Stomach (tissue), 9 donors: Measurements from ENCODE around the gene CLOCK. TPM values are rescaled to one million over a fixed set of nuclear protein-coding genes. Genes with fewer than 3 reads are reported as not detected.

Experiments
- DNase-seq, 2 donors: peaks; one replicate each; pipeline versions ENCODE4 v3.0.0 to v3.0.0-alpha.2; 2013 to 2019
- H3K27ac ChIP-seq, 5 donors: fragments of 200-600 bp in 4 of 5; sonication (generic) in 4 of 5; one replicate each; pipeline ENCODE4 v1.5.1; 2013 to 2019; ENCODE audit warnings: mild to moderate bottlenecking in 1 of 5, moderate library complexity in 1 of 5
- H3K27me3 ChIP-seq, 3 donors: fragments of 200-600 bp; sonication (generic); one replicate each; pipeline ENCODE4 v1.5.1; 2017 to 2019; ENCODE audit warnings: mixed run types in 1 of 3
- H3K36me3 ChIP-seq, 4 donors: fragments of 200-600 bp; sonication (generic); 1 replicate in 3 of 4; 2 replicates in 1 of 4; pipeline ENCODE4 v1.5.1; 2016 to 2019
- H3K4me1 ChIP-seq, 4 donors: fragments of 200-600 bp; sonication (generic); one replicate each; pipeline ENCODE4 v1.5.1; 2016 to 2019
- H3K4me3 ChIP-seq, 4 donors: fragments of 200-600 bp; sonication (generic) in 3 of 4; one replicate each; pipeline ENCODE4 v1.5.1; 2016 to 2019; ENCODE audit warnings: mild to moderate bottlenecking in 1 of 4
- H3K9me3 ChIP-seq, 4 donors: fragments of 200-600 bp; sonication (generic); one replicate each; pipeline ENCODE4 v1.5.1; 2016 to 2019
- EP300 ChIP-seq: sonication (generic); formaldehyde crosslinking; IDR thresholded peaks from one replicate; pipeline ENCODE4 v1.6.1; 2017; ENCODE audit warnings: antibody characterized with exemption
- POLR2A ChIP-seq, 4 donors: fragments of 450-650 bp; IDR thresholded peaks; one replicate each; pipeline ENCODE4 v1.6.1; 2016; ENCODE audit warnings: antibody characterized with exemption in 4 of 4, control low read depth in 2 of 4, mild to moderate bottlenecking in 1 of 4, moderate library complexity in 1 of 4
- POLR2AphosphoS5 ChIP-seq, 3 donors: sonication (generic); formaldehyde crosslinking; IDR thresholded peaks; one replicate each; pipeline ENCODE4 v1.6.1; 2016; ENCODE audit warnings: antibody characterized with exemption in 3 of 3
- WGBS, 5 donors: extraction: QIAGEN DNeasy Blood & Tissue Kit in 3 of 5; methylation state at CpG; one replicate each; pipeline versions ENCODE4 v1.1.5 to v1.1.7; 2013 to 2018; 5-methylcytosine and 5-hydroxymethylcytosine counted together
- intact Hi-C: fragments of 100-400 bp; cut with DNase I; formaldehyde crosslinking; loops from one replicate; pipeline ENCODE4 v1.15.1; 2023; ENCODE audit warnings: low total_unique reads
- polyA plus RNA-seq, 3 donors: library from polyadenylated mRNA; stranded (reverse); fragments of 200-250 nt; gene quantifications; one replicate each; pipeline ENCODE4 v1.2.3, GENCODE V29; 2013
- total RNA-seq, 5 donors: library from RNA; depleted of rRNA; stranded (reverse); fragments of >200 nt; gene quantifications; one replicate each; pipeline versions ENCODE4 v1.1.0 to v1.2.3, GENCODE V29; 2014 to 2016
- TF ChIP-seq, protein P1 (sequence below), 7 experiments: fragments of 450-650 bp in 4 of 7; fragments of 200-600 bp in 3 of 7; sonication (generic) in 3 of 7; IDR thresholded peaks; one replicate each; pipeline ENCODE4 v1.5.1; 2016 to 2019; ENCODE audit warnings: antibody characterized with exemption in 7 of 7, control low read depth in 2 of 7, mild to moderate bottlenecking in 1 of 7
- donor health status: healthy with polysubstance abuse.
- donor health status: Bipolar disorder and iron deficiency.
- donor health status: healthy.

CLOCK gene
- total and polyA plus RNA-seq, 8 donors: 3.2 to 123 (median 21.4) TPM

DNA sequence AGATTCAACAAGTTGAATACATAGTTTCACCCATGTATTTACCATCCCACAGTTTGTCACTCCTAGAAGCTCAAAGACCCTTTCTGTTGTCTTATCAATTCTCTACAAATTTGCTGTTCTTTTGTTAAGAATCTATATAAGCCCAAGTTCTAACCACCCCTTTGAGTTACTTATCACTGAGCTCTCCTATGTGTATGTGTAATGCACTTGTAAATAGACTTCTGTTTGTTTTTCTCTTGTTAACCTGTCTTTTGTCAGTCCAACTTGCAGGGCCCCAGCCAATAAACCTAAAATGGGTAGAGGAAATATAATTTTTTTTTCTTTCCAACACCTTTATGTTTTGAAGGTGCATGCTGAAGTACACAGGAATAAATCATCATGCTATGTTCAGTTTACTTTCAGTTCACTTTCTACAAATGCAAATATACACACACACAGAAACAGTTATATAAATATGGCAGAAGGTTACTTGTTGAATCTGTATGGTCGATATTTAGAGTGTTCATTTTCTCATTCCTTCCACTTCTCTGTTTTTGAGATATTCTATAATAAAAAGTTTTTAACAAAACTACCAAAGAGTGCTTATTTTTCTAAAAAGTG lies 22.3 kb upstream of the CLOCK start:
- Histone ChIP-seq H3K27me3 (no peaks in the 10 kb centered on the region), H3K4me3 (no peak overlapping the region), H3K9me3 (peaks cover 0 to 1% (median 0%) of the 10 kb centered on the region in 4 donors), H3K27ac (no peak overlapping the region), H3K36me3 (no peaks in the 10 kb centered on the region), H3K4me1 (no peaks in the 10 kb centered on the region)
- WGBS, 5 donors: 29 to 48% (median 36%) methylated on average over 1 of the region's 1 CpG
- TF ChIP-seq EP300: no peak
- intact Hi-C loops: no loop called here
- DNase-seq: no peak

DNA sequence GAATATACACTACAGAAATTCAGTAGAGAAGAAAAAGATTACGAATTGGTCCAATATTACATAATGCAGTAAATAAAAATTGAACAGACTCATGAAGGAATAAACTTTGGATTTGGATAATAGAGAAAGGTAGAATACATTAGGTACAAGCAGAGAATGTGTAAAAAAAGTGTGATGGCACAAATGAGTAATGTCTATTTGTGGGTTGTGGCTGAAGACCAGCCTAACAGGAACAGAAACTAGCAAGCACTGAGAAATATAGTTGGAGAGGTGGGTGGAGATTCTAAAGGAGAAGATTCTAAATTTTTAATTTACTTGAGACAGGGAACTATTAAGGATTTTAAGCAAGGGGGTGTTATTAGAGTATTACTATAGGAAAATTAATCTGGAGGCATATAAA lies 15.2 kb upstream of the CLOCK start:
- WGBS, 5 donors: 94 to 97% (median 96%) methylated on average over 1 of the region's 1 CpG

DNA sequence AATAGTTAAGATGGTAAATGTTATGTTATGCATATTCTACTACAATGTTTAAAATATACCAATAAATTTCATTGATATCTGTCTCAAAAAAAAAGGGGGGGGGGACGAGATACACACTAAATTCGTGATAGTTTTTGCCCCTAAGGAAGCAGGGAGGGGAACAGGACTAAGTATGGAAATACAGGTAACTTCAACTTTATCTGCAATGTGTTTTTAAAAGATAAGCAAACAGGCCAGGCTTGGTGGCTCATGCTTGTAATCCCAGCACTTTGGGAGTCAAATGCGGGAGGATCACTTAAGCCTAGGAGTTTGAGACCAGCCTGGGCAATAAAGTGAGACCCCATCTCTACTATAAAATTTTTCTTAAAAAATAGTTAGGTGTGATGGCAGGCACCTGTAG lies 13.4 kb upstream of the CLOCK start:
- Histone ChIP-seq H3K36me3 (no peaks in the 10 kb centered on the region), H3K27ac (no peak overlapping the region), H3K4me1 (no peaks in the 10 kb centered on the region), H3K27me3 (no peaks in the 10 kb centered on the region), H3K4me3 (no peak overlapping the region), H3K9me3 (no peaks in the 10 kb centered on the region)
- no peak for DNase-seq
- TF ChIP-seq, protein P1, sequence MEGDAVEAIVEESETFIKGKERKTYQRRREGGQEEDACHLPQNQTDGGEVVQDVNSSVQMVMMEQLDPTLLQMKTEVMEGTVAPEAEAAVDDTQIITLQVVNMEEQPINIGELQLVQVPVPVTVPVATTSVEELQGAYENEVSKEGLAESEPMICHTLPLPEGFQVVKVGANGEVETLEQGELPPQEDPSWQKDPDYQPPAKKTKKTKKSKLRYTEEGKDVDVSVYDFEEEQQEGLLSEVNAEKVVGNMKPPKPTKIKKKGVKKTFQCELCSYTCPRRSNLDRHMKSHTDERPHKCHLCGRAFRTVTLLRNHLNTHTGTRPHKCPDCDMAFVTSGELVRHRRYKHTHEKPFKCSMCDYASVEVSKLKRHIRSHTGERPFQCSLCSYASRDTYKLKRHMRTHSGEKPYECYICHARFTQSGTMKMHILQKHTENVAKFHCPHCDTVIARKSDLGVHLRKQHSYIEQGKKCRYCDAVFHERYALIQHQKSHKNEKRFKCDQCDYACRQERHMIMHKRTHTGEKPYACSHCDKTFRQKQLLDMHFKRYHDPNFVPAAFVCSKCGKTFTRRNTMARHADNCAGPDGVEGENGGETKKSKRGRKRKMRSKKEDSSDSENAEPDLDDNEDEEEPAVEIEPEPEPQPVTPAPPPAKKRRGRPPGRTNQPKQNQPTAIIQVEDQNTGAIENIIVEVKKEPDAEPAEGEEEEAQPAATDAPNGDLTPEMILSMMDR (IDR thresholded peaks at IDR 0.05): no peak
- TF ChIP-seq EP300 (no peak), POLR2A (IDR thresholded peaks at IDR 0.05) (no peak), POLR2AphosphoS5 (IDR thresholded peaks at IDR 0.05) (no peak)
- WGBS, 5 donors: 45 to 75% (median 58%) methylated on average over 3 of the region's 3 CpGs
- intact Hi-C loops: no loop called here

More for the DNA sequence above, 15.2 kb upstream of the CLOCK start:
- no peak for DNase-seq
- H3K4me1 ChIP-seq: no peaks in the 10 kb centered on the region
- H3K9me3 ChIP-seq: no peaks in the 10 kb centered on the region
- no peak overlapping the region for H3K27ac ChIP-seq
- H3K4me3 ChIP-seq: no peak overlapping the region
- H3K27me3 ChIP-seq: no peaks in the 10 kb centered on the region
- TF ChIP-seq POLR2AphosphoS5 (IDR thresholded peaks at IDR 0.05): no peak
- TF ChIP-seq, protein P1 (IDR thresholded peaks at IDR 0.05): no peak
- TF ChIP-seq POLR2A (IDR thresholded peaks at IDR 0.05): no peak
- no peak for TF ChIP-seq EP300
- intact Hi-C loops: no loop called here
- H3K36me3 ChIP-seq: no peaks in the 10 kb centered on the region

DNA sequence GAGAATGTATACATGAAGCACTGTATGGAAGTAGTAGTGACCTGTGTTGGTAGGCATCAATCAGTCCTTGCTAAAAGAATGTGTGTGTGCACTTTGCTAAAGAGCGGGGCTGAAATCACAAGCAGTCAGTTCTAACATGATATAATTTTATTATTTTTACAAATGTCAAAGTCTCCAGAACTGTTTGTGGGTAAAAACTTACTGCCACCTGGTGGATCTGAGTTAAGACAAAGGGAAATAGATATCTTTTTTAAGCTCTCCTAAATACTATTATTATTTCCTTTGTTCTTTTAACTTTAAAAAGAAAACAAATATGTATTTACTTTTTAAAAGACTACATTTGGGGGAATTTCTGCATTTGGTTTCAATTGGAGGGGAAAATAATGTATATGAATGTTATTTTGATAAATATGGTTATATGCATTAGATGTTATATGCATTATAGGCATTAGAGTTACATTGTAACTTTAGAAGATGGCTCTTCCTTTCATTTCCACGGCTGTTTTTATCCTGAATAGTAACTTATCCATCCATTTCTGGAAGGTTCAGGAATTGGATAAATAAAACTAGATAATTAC lies 7.8 kb upstream of the CLOCK start:
- peak in 1 of 2 donors; percentile 62 for DNase-seq
- intact Hi-C loops: no loop called here

More for the DNA sequence above, 7.8 kb upstream of the CLOCK start:
- Histone ChIP-seq H3K27me3 (no peaks in the 10 kb centered on the region), H3K4me3 (no peak overlapping the region), H3K36me3 (no peaks in the 10 kb centered on the region), H3K27ac (no peak overlapping the region), H3K4me1 (peaks cover 0 to 11% (median 5%) of the 10 kb centered on the region in 4 donors), H3K9me3 (no peaks in the 10 kb centered on the region)
- WGBS, 5 donors: 28 to 56% (median 38%) methylated on average over 2 of the region's 2 CpGs
- TF ChIP-seq, protein P1 (IDR thresholded peaks at IDR 0.05): peak in 3 of 7 experiments; percentile 15 to 35 (median 20)
- TF ChIP-seq POLR2AphosphoS5 (IDR thresholded peaks at IDR 0.05): no peak
